H1 (cell line): Measurements from ENCODE around the gene IMPDH1. TPM values are rescaled to one million over a fixed set of nuclear protein-coding genes. Genes with fewer than 3 reads are reported as not detected.

Experiments used
- CTCF ChIA-PET: fragments of 300-600 bp; sonication (Branson Sonifier 250); formaldehyde crosslinking; loops from one replicate; lab custom pipeline; 2021; ENCODE audit not compliant: partially characterized antibody; lab: Charles Lee
- POLR2A ChIA-PET: fragments of 300-600 bp; sonication (Branson Sonifier 250); formaldehyde crosslinking; loops from one replicate; lab custom pipeline; 2021; ENCODE audit warnings: inconsistent platforms; ENCODE audit not compliant: partially characterized antibody; lab: Charles Lee
- DNase-seq, 2 experiments: peaks; one replicate each; pipeline versions ENCODE4 v3.0.0 to v3.0.0-alpha.2; 2010 to 2022; ENCODE audit warnings: low spot score in 2 of 2, low read depth in 1 of 2, mixed read lengths in 1 of 2
- FAIRE-seq: peaks from 2 replicates; lab custom pipeline; 2011; peaks lifted over from hg19 to GRCh38; lab: Jason Lieb, UNC
- H2AFZ ChIP-seq: 2 replicates; pipeline ENCODE4 v1.8.1; 2012; ENCODE audit warnings: low read length, inconsistent platforms
- H2AK5ac ChIP-seq: 2 replicates; pipeline ENCODE4 v1.6.1; 2013; ENCODE audit warnings: low read depth, low read length
- H2BK120ac ChIP-seq: replicated peaks from 2 replicates; pipeline ENCODE3; 2013; ENCODE audit warnings: low read depth, low read length, inconsistent platforms
- H2BK12ac ChIP-seq: 2 replicates; pipeline ENCODE4 v1.6.1; 2013; ENCODE audit warnings: low read depth, low read length
- H2BK15ac ChIP-seq: 2 replicates; pipeline ENCODE4 v1.6.1; 2013; ENCODE audit warnings: low read length
- H2BK20ac ChIP-seq: 2 replicates; pipeline ENCODE4 v1.6.1; 2013; ENCODE audit warnings: low read length
- H2BK5ac ChIP-seq: 2 replicates; pipeline ENCODE4 v1.6.1; 2013; ENCODE audit warnings: low read depth, low read length
- H3K14ac ChIP-seq: 2 replicates; pipeline ENCODE4 v1.6.1; 2013; ENCODE audit warnings: inconsistent platforms; ENCODE audit not compliant: insufficient read length
- H3K18ac ChIP-seq: 2 replicates; pipeline ENCODE4 v1.6.1; 2013; ENCODE audit warnings: low read length; ENCODE audit errors: extremely low read depth
- H3K23ac ChIP-seq: 2 replicates; pipeline ENCODE4 v1.6.1; 2013; ENCODE audit warnings: inconsistent platforms; ENCODE audit not compliant: insufficient read length
- H3K23me2 ChIP-seq: 2 replicates; pipeline ENCODE4 v1.6.1; 2013; ENCODE audit warnings: low read depth, low read length
- H3K27ac ChIP-seq: 2 replicates; pipeline ENCODE4 v1.6.1; 2011; ENCODE audit warnings: low read depth, low read length, inconsistent platforms
- H3K27me3 ChIP-seq, 4 experiments: replicated peaks in 1 of 4; 1 replicate in 1 of 4; 2 replicates in 3 of 4; pipeline versions ENCODE4 v1.6.1 to v1.8.1; 2011 to 2013; ENCODE audit warnings: low read length in 3 of 4, mild to moderate bottlenecking in 3 of 4, inconsistent platforms in 2 of 4, mixed read lengths in 2 of 4, moderate library complexity in 1 of 4; ENCODE audit not compliant: control insufficient read depth in 3 of 4, insufficient read depth in 3 of 4; ENCODE audit errors: extremely low read depth in 1 of 4
- H3K36me3 ChIP-seq, 4 experiments: 2 replicates each; pipeline versions ENCODE4 v1.6.1 to v1.8.1; 2011 to 2013; ENCODE audit warnings: mild to moderate bottlenecking in 4 of 4, low read length in 3 of 4, moderate library complexity in 2 of 4, control low read depth in 1 of 4, inconsistent platforms in 1 of 4; ENCODE audit not compliant: insufficient read depth in 4 of 4, control insufficient read depth in 2 of 4
- H3K4ac ChIP-seq: replicated peaks from 2 replicates; pipeline ENCODE3; 2013; ENCODE audit warnings: low read length, low read depth, mixed read lengths, inconsistent platforms; ENCODE audit not compliant: insufficient read length
- H3K4me1 ChIP-seq, 4 experiments: replicated peaks in 1 of 4; 1 replicate in 1 of 4; 2 replicates in 3 of 4; pipeline versions ENCODE4 v1.6.1 to v1.8.1; 2011 to 2013; ENCODE audit warnings: low read length in 3 of 4, inconsistent platforms in 2 of 4, mixed read lengths in 1 of 4; ENCODE audit not compliant: insufficient read depth in 4 of 4, control insufficient read depth in 3 of 4
- H3K4me2 ChIP-seq, 2 experiments: 2 replicates each; pipeline versions ENCODE4 v1.6.1 to v1.8.1; 2011 to 2013; ENCODE audit warnings: low read depth in 2 of 2, low read length in 2 of 2, control low read depth in 1 of 2, inconsistent platforms in 1 of 2, mild to moderate bottlenecking in 1 of 2; ENCODE audit not compliant: insufficient read depth in 1 of 2
- H3K4me3 ChIP-seq, 4 experiments: fragments of 200-600, 300-600 bp in 1 of 4; sonication (generic), shearing (Covaris generic), sonication (Bioruptor Twin) in 1 of 4; 2 replicates each; pipeline versions ENCODE4 v1.5.1 to v1.8.1; 2011 to 2016; ENCODE audit warnings: low read length in 4 of 4, low read depth in 3 of 4, control low read depth in 2 of 4, inconsistent platforms in 2 of 4, mild to moderate bottlenecking in 2 of 4, mixed read lengths in 1 of 4, moderate library complexity in 1 of 4; ENCODE audit not compliant: insufficient read depth in 2 of 4; ENCODE audit errors: extremely low read depth in 1 of 4
- H3K56ac ChIP-seq: replicated peaks from 2 replicates; pipeline ENCODE3; 2013; ENCODE audit warnings: low read depth, mild to moderate bottlenecking, mixed read lengths, low read length, inconsistent platforms; ENCODE audit not compliant: insufficient read length
- H3K79me1 ChIP-seq: 2 replicates; pipeline ENCODE4 v1.6.1; 2013; ENCODE audit warnings: low read depth, low read length, control low read depth
- H3K79me2 ChIP-seq, 2 experiments: 2 replicates each; pipeline versions ENCODE4 v1.6.1 to v1.8.1; 2012 to 2013; ENCODE audit warnings: low read length in 2 of 2, mild to moderate bottlenecking in 2 of 2, inconsistent platforms in 1 of 2; ENCODE audit not compliant: insufficient read depth in 2 of 2, control insufficient read depth in 1 of 2
- H3K9ac ChIP-seq, 4 experiments: replicated peaks in 1 of 4; 1 replicate in 1 of 4; 2 replicates in 3 of 4; pipeline versions ENCODE4 v1.6.1 to v1.8.1; 2011 to 2013; ENCODE audit warnings: low read depth in 3 of 4, low read length in 3 of 4, control low read depth in 2 of 4, mild to moderate bottlenecking in 2 of 4, moderate library complexity in 2 of 4, inconsistent platforms in 1 of 4; ENCODE audit errors: extremely low read depth in 1 of 4
- H3K9me3 ChIP-seq, 2 experiments: 2 replicates each; pipeline versions ENCODE4 v1.6.1 to v1.8.1; 2012 to 2013; ENCODE audit warnings: mild to moderate bottlenecking in 2 of 2, moderate library complexity in 2 of 2, control low read depth in 1 of 2, inconsistent platforms in 1 of 2, low read depth in 1 of 2, low read length in 1 of 2, mixed read lengths in 1 of 2; ENCODE audit not compliant: insufficient read depth in 2 of 2
- H4K20me1 ChIP-seq, 2 experiments: replicated peaks in 1 of 2; 2 replicates each; pipeline versions ENCODE3 to v1.8.1; 2011 to 2013; ENCODE audit warnings: inconsistent platforms in 2 of 2, low read length in 2 of 2, mild to moderate bottlenecking in 1 of 2; ENCODE audit not compliant: insufficient read depth in 2 of 2, control insufficient read depth in 1 of 2
- H4K5ac ChIP-seq: 2 replicates; pipeline ENCODE4 v1.6.1; 2013; ENCODE audit warnings: low read length, low read depth, mixed read lengths, inconsistent platforms; ENCODE audit not compliant: insufficient read length
- H4K8ac ChIP-seq: 2 replicates; pipeline ENCODE4 v1.8.0; 2013; ENCODE audit warnings: mild to moderate bottlenecking, moderate library complexity, low read length, inconsistent platforms; ENCODE audit not compliant: insufficient read depth; ENCODE audit errors: extremely low read depth
- H4K91ac ChIP-seq: replicated peaks from 2 replicates; pipeline ENCODE3; 2013; ENCODE audit warnings: low read length, mixed read lengths, inconsistent platforms; ENCODE audit not compliant: insufficient read length
- SIRT6 ChIP-seq: IDR thresholded peaks from one replicate; pipeline ENCODE4 v1.7.1; 2012; ENCODE audit warnings: low read length, inconsistent platforms
- SUZ12 ChIP-seq: fragments of 200-600 bp; sonication (generic); IDR thresholded peaks from 2 replicates; pipeline ENCODE4 v1.6.1; 2012; ENCODE audit warnings: mild to moderate bottlenecking, inconsistent platforms, low read length, moderate library complexity, mixed read lengths
- WGBS, 2 experiments: shearing (Covaris generic) in 1 of 2; methylation state at CpG; one replicate each; pipeline versions ENCODE4 v1.1.6 to v1.1.7; 2013 to 2015; ENCODE audit warnings: low lambda C conversion rate in 2 of 2, mixed read lengths in 2 of 2, inconsistent platforms in 1 of 2, low coverage in 1 of 2, missing lambda C conversion rate in 1 of 2; ENCODE audit not compliant: insufficient replicate concordance in 2 of 2, insufficient coverage in 1 of 2, insufficient read length in 1 of 2; ENCODE audit errors: extremely low coverage in 1 of 2, missing lambda C conversion rate in 1 of 2; 5-methylcytosine and 5-hydroxymethylcytosine counted together
- polyA plus RNA-seq, 7 experiments: library from polyadenylated mRNA; depleted of rRNA in 3 of 7; stranded (reverse) in 5 of 7; unstranded in 2 of 7; fragments of >200 nt in 5 of 7; fragments of 200-250 nt in 2 of 7; gene quantifications; 1 replicate in 5 of 7; 2 replicates in 1 of 7; 4 replicates in 1 of 7; pipeline versions ENCODE4 v1.2.1 to v1.2.3, GENCODE V29; 2011 to 2013; ENCODE audit warnings: missing spikeins in 2 of 7, mixed read lengths in 2 of 7
- total RNA-seq: library from RNA; stranded (reverse); fragmentation: NEBNext Ultra II Directional; extraction: Animal tissue kit (Norgen Biotek cat#: 25700); gene quantifications from 2 replicates; pipeline ENCODE4 v1.2.1, GENCODE V29; 2021

IMPDH1 gene
- total and polyA plus RNA-seq, 2 of the 8 experiments (the other 6 are each of a cell fraction or from before 2014, with no cell fraction given) = 45.8 TPM

DNA sequence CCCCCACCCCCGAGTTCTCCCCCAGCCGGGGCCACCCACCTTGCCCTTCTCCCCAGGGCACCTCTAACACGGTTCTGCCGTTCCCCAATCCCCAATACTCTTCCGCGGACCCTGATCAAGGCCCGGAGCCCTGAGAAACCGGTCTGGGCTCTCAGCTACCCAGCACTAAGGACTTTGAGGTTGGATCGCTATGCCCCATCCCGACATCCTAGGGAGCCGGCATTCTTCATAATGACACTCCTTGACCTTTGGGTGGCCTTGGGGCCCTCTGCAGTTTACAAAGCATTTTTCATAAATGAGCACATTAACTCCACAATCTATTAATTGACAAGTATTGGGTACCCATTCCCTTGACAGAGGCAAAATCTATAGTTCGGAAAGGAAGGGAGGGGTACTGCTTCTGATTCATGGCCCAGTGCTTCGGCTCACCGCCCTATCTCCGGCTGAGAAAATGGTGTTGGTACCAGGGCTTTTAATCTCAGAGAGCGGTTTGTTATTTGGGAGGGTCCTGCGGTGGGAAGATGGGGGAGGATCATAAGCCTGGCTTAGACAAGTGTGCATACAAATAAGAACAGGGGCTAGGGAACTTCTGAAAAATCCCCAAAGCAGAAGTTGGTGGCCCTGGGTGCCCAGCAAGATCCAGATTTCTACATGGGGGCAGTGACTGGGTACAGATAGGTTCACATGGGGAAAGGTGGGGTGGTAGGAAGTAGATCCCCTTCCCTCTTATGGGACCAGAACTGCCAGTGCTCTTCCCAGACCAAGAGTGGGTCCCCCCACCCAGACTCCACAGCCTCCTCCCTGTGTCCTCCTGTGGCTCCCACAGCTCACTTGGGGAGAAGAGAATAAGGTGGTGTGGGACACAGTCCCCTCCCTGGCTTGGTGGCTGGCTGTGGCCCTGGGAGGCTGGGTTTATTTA, 3.2 kb downstream of the IMPDH1 start:
- Histone ChIP-seq H3K79me2 (no peaks in the 10 kb centered on the region), H4K91ac (no peak overlapping the region), H2BK5ac (no peak overlapping the region), H3K79me1 (no peaks in the 10 kb centered on the region), H3K36me3 (no peaks in the 10 kb centered on the region), H2AFZ (no peak overlapping the region), H3K14ac (no peak overlapping the region), H3K23ac (no peak overlapping the region), H2BK120ac (no peak overlapping the region), H4K8ac (no peak overlapping the region), H3K27ac (no peak overlapping the region), H3K56ac (no peak overlapping the region), H4K20me1 (peaks cover 6 to 20% of the 10 kb centered on the region in 2 experiments), H2BK15ac (no peak overlapping the region), H3K4me2 (peak overlapping the region; percentile 49 to 66), H3K27me3 (peaks cover 33 to 67% (median 53%) of the 10 kb centered on the region in 4 experiments), H3K9ac (no peak overlapping the region), H3K4me3 (peak overlapping the region in 3 of 4 experiments; percentile 29 to 50 (median 47); a peak in 5 of 8 replicates), H2BK20ac (no peak overlapping the region), H3K4ac (no peak overlapping the region), H3K4me1 (peaks cover 0 to 37% (median 27%) of the 10 kb centered on the region in 4 experiments; a peak in 6 of 7 replicates), H2BK12ac (no peak overlapping the region), H3K23me2 (peaks cover 14% of the 10 kb centered on the region; the same call in 1 of the 2 replicates), H4K5ac (no peak overlapping the region), H3K18ac (no peak overlapping the region), H2AK5ac (no peak overlapping the region), H3K9me3 (no peaks in the 10 kb centered on the region)
- DNase-seq = no peak
- TF ChIP-seq SUZ12 (0 out of 2 replicates have a peak, but pooled peaks have one; percentile 40), SIRT6 (no peak)
- 30% methylated on average over 15 of the region's 17 CpGs; no CpG with 5 or more reads in 1 of the 2 experiments for WGBS, 2 experiments
- ChIA-PET POLR2A (interaction anchor here (2.3 kb wide), 1 partner anchor 11 kb away, joined by 8 read pairs; no protein-coding TSS in a partner anchor), CTCF (interaction anchor here (0.6 to 24.8 kb wide), 12 partner anchors 7 to 198 kb away, joined by 3 to 348 read pairs (median 8); no protein-coding TSS in a partner anchor)
- FAIRE-seq = no peak
